HepG2 (cell line): ENCODE results near the gene NKX2-2. TPM values are rescaled to one million over a fixed set of nuclear protein-coding genes. Genes with fewer than 3 reads are reported as not detected.

Experiments
- ATAC-seq: fragments of 200-7000 bp; cut with Tn5 transposase; 3 replicates; pipeline ENCODE4 v1.9.1; 2020; ENCODE audit warnings: mild to moderate bottlenecking, moderate library complexity
- BruUV-seq: library from RNA; stranded (reverse); fragments of 400-500 nt; replicated peaks from 2 replicates; lab custom pipeline; 2021; lab: Mats Ljungman, UMichigan
- CTCF ChIA-PET: fragments of 300-600 bp; formaldehyde crosslinking; extraction: SDS; loops from one replicate; lab custom pipeline; 2021; ENCODE audit warnings: low total read pairs, inconsistent platforms, low intra/inter-chr PET ratio; lab: Yijun Ruan, JAX
- POLR2A ChIA-PET: fragments of 350-600 bp; sonication (Branson Sonifier 250); formaldehyde crosslinking; loops from one replicate; lab custom pipeline; 2020; ENCODE audit warnings: antibody characterized with exemption, inconsistent platforms; lab: Yijun Ruan, JAX
- DNase-seq: peaks from one replicate; pipeline ENCODE4 v3.0.0-alpha.2; 2015; ENCODE audit warnings: low spot score
- FAIRE-seq: peaks from 3 replicates; lab custom pipeline; 2011; peaks lifted over from hg19 to GRCh38; lab: Jason Lieb, UNC
- H2AFZ ChIP-seq: one replicate; pipeline ENCODE4 v1.6.1; 2011; ENCODE audit warnings: low read length, inconsistent platforms
- H3K27ac ChIP-seq: fragments of 300-600 bp; 3 replicates; pipeline ENCODE4 v1.8.0; 2011; ENCODE audit warnings: mixed run types, mild to moderate bottlenecking, mixed read lengths, low read length, inconsistent platforms; ENCODE audit not compliant: insufficient read depth; ENCODE audit errors: extremely low read length
- H3K27me3 ChIP-seq, 2 experiments: fragments of 200-600 bp in 1 of 2; 2 replicates in 1 of 2; 3 replicates in 1 of 2; pipeline versions ENCODE4 v1.6.0 to v1.8.0; 2011; ENCODE audit warnings: low read length in 2 of 2, mild to moderate bottlenecking in 2 of 2, moderate library complexity in 2 of 2, inconsistent platforms in 1 of 2; ENCODE audit not compliant: insufficient read depth in 2 of 2, control insufficient read depth in 1 of 2
- H3K36me3 ChIP-seq, 2 experiments: fragments of 200-600 bp in 1 of 2; replicated peaks in 1 of 2; 2 replicates in 1 of 2; 3 replicates in 1 of 2; pipeline versions ENCODE4 v1.5.1 to v1.8.0; 2011; ENCODE audit warnings: low read length in 2 of 2, inconsistent platforms in 1 of 2; ENCODE audit not compliant: insufficient read depth in 2 of 2, control insufficient read depth in 1 of 2
- H3K4me1 ChIP-seq: 2 replicates; pipeline ENCODE4 v1.5.1; 2012; ENCODE audit warnings: low read length, inconsistent platforms; ENCODE audit not compliant: insufficient read depth
- H3K4me2 ChIP-seq: 2 replicates; pipeline ENCODE4 v1.6.0; 2011; ENCODE audit warnings: low read depth, low read length, inconsistent platforms
- H3K4me3 ChIP-seq, 3 experiments: fragments of 200-600 bp in 1 of 3; sonication (generic), shearing (Covaris generic) in 1 of 3; replicated peaks in 1 of 3; 2 replicates each; pipeline ENCODE4 v1.5.1; 2011 to 2016; ENCODE audit warnings: low read length in 3 of 3, inconsistent platforms in 2 of 3, low read depth in 2 of 3, mild to moderate bottlenecking in 2 of 3, control low read depth in 1 of 3, mixed read lengths in 1 of 3; ENCODE audit not compliant: insufficient read depth in 1 of 3
- H3K79me2 ChIP-seq: one replicate; pipeline ENCODE4 v1.6.1; 2011; ENCODE audit warnings: low read length, inconsistent platforms; ENCODE audit not compliant: insufficient read depth
- H3K9ac ChIP-seq: 2 replicates; pipeline ENCODE4 v1.6.0; 2011; ENCODE audit warnings: mild to moderate bottlenecking, low read depth, low read length, inconsistent platforms; ENCODE audit not compliant: insufficient read depth
- H3K9me3 ChIP-seq: 2 replicates; pipeline ENCODE4 v1.5.1; 2012; ENCODE audit warnings: mild to moderate bottlenecking, low read length
- H4K20me1 ChIP-seq: 2 replicates; pipeline ENCODE4 v1.6.0; 2011; ENCODE audit warnings: inconsistent platforms, mild to moderate bottlenecking, low read length, moderate library complexity; ENCODE audit not compliant: insufficient read depth
- CBFB ChIP-seq: sonication (generic); formaldehyde crosslinking; IDR thresholded peaks from 2 replicates; pipeline ENCODE4 v1.4.0; 2020; ENCODE audit warnings: missing genetic modification reagents
- FLYWCH1 ChIP-seq: sonication (generic); formaldehyde crosslinking; IDR thresholded peaks from 2 replicates; pipeline ENCODE4 v1.8.1; 2023; ENCODE audit warnings: mild to moderate bottlenecking, missing genetic modification reagents
- MAZ ChIP-seq, 2 experiments: sonication (generic) in 1 of 2; formaldehyde crosslinking in 1 of 2; IDR thresholded peaks; 2 replicates each; pipeline versions ENCODE4 v1.5.0 to v1.6.1; 2012 to 2020; ENCODE audit warnings: low read depth in 2 of 2, mild to moderate bottlenecking in 2 of 2, borderline replicate concordance in 1 of 2, improper control_type of control experiment in 1 of 2, low read length in 1 of 2, missing genetic modification reagents in 1 of 2, moderate library complexity in 1 of 2
- NR1H2 ChIP-seq: sonication (generic); formaldehyde crosslinking; IDR thresholded peaks from 2 replicates; pipeline ENCODE4 v1.8.1; 2022; ENCODE audit warnings: low read depth, missing genetic modification reagents, borderline replicate concordance
- PCBP1 ChIP-seq: fragments of 200-400 bp; formaldehyde crosslinking; IDR thresholded peaks from 2 replicates; pipeline ENCODE4 v1.6.1; 2017; ENCODE audit warnings: mild to moderate bottlenecking, low read depth, low read length, borderline replicate concordance
- SKI ChIP-seq: fragments of 450-650 bp; IDR thresholded peaks from one replicate; pipeline ENCODE4 v1.6.1; 2018; ENCODE audit warnings: mild to moderate bottlenecking; ENCODE audit not compliant: partially characterized antibody
- ZFP1 ChIP-seq: IDR thresholded peaks from 2 replicates; pipeline ENCODE4 v1.6.1; 2016
- ZFP36L1 ChIP-seq: sonication (generic); formaldehyde crosslinking; IDR thresholded peaks from 2 replicates; pipeline ENCODE4 v1.8.0; 2022; ENCODE audit warnings: mild to moderate bottlenecking, missing genetic modification reagents, moderate library complexity
- ZFP82 ChIP-seq: sonication (generic); formaldehyde crosslinking; IDR thresholded peaks from 2 replicates; pipeline ENCODE4 v1.5.1; 2020; ENCODE audit warnings: mild to moderate bottlenecking, missing genetic modification reagents, borderline replicate concordance
- ZNF577 ChIP-seq: sonication (generic); formaldehyde crosslinking; IDR thresholded peaks from 2 replicates; pipeline ENCODE4 v1.4.0; 2020; ENCODE audit warnings: mild to moderate bottlenecking, low read depth, missing genetic modification reagents, borderline replicate concordance
- WGBS: methylation state at CpG from one replicate; pipeline ENCODE4 v1.1.6; 2017; ENCODE audit warnings: low lambda C conversion rate; 5-methylcytosine and 5-hydroxymethylcytosine counted together
- in situ Hi-C: cut with HindIII; loops from 2 replicates; pipeline ENCODE4 v1.10.0; 2017; ENCODE audit warnings: low pct_unique_long_range_greater_than_20kb; ENCODE audit not compliant: extremely low pct_ligation_motif_present
- intact Hi-C: fragments of 100-400 bp; cut with micrococcal nuclease; formaldehyde crosslinking; loops from one replicate; pipeline ENCODE4 v1.10.0; 2022; ENCODE audit not compliant: unreplicated experiment
- polyA plus RNA-seq, 8 experiments: library from polyadenylated mRNA; depleted of rRNA in 3 of 8; stranded (reverse) in 7 of 8; unstranded in 1 of 8; fragments of >200 nt; fragmentation: Illumina TruSeq in 4 of 8; extraction: Trizol in 4 of 8; gene quantifications; 2 replicates each; pipeline versions ENCODE4 v1.2.1 to v1.2.3, GENCODE V29; 2011 to 2016; ENCODE audit warnings: low read depth in 4 of 8, missing spikeins in 1 of 8, mixed read lengths in 1 of 8; ENCODE audit not compliant: insufficient read depth in 1 of 8
- total RNA-seq, 5 experiments: library from RNA; depleted of rRNA; stranded (reverse); fragments of >200 nt; fragmentation: Illumina TruSeq; extraction: Trizol; gene quantifications; 2 replicates each; pipeline ENCODE4 v1.2.3, GENCODE V29; 2016; ENCODE audit warnings: low read depth in 1 of 5
- TF ChIP-seq, protein P1 (sequence below): sonication (generic); formaldehyde crosslinking; IDR thresholded peaks from 2 replicates; pipeline ENCODE4 v1.4.0; 2020; ENCODE audit warnings: missing genetic modification reagents
- TF ChIP-seq, protein P2 (sequence below): sonication (generic); formaldehyde crosslinking; IDR thresholded peaks from 2 replicates; pipeline ENCODE4 v1.4.0; 2020; ENCODE audit warnings: missing genetic modification reagents
- TF ChIP-seq, protein P3 (sequence below): sonication (generic); formaldehyde crosslinking; IDR thresholded peaks from 2 replicates; pipeline ENCODE4 v1.4.0; 2020; ENCODE audit warnings: low read depth, missing genetic modification reagents
- TF ChIP-seq, protein P4 (sequence below): sonication (generic); formaldehyde crosslinking; IDR thresholded peaks from 2 replicates; pipeline ENCODE4 v1.5.1; 2020; ENCODE audit warnings: missing genetic modification reagents, mild to moderate bottlenecking, borderline replicate concordance

NKX2-2 gene
- total and polyA plus RNA-seq, 2 of the 13 experiments (the other 11 are each of a cell fraction or from before 2014, with no cell fraction given), result not detected

DNA sequence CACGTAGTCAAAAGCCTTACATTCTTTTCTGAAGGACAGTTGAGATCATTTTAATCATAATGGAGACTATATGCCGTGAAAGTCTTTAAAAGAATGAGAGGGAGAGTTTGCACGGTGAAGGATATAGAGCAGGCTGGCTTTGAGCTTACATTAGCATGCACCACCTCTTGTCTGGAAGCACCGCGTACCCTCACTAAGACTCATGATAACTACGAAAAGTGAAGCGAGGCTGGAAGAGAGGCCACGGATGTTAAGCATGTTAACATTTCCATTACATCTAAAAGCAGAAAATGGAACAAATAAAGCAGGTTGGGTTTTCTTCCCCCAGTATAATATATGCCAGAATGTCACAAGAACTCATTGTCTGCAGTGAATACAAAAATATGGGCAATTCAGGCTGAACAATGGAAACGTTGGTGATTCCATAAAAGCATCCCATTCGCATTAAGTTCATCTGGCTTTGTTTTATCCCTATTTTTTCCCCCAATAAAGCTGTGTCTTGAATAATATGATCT lies 40.6 kb upstream of the NKX2-2 start:
- no peak overlapping the region for H2AFZ ChIP-seq
- H3K27ac ChIP-seq, result no peak overlapping the region
- POLR2A ChIA-PET, result no interaction called here
- in situ Hi-C loops, result no loop called here
- no peak overlapping the region for H3K4me2 ChIP-seq
- BruUV-seq, result no TSS peak
- H3K27me3 ChIP-seq, result peaks cover 5 to 56% of the 10 kb centered on the region in 2 experiments; a peak in 3 of 5 replicates
- H3K4me3 ChIP-seq, result no peak overlapping the region
- no peaks in the 10 kb centered on the region for H3K4me1 ChIP-seq
- ATAC-seq (no peak), FAIRE-seq (no peak), DNase-seq (no peak)
- CTCF ChIA-PET, result no interaction called here
- H3K36me3 ChIP-seq, result no peaks in the 10 kb centered on the region
- no peaks in the 10 kb centered on the region for H4K20me1 ChIP-seq
- no peaks in the 10 kb centered on the region for H3K79me2 ChIP-seq
- H3K9me3 ChIP-seq, result no peaks in the 10 kb centered on the region
- 26% methylated on average over 10 of the region's 10 CpGs for WGBS
- TF ChIP-seq ZFP36L1 (CRISPR knock-in tag), result no peak
- TF ChIP-seq ZNF577 (CRISPR knock-in tag), result no peak
- no peak for TF ChIP-seq FLYWCH1
- TF ChIP-seq ZFP1 (CRISPR knock-in tag), result no peak
- no peak for TF ChIP-seq NR1H2 (CRISPR knock-in tag)
- no peak for TF ChIP-seq ZFP82
- TF ChIP-seq MAZ (IDR thresholded peaks at IDR 0.05; ENCODE audit: borderline replicate concordance, low read depth, low read length), result no peak
- TF ChIP-seq MAZ (CRISPR knock-in tag; IDR thresholded peaks at IDR 0.05; ENCODE audit: low read depth), result no peak
- TF ChIP-seq, protein P1, sequence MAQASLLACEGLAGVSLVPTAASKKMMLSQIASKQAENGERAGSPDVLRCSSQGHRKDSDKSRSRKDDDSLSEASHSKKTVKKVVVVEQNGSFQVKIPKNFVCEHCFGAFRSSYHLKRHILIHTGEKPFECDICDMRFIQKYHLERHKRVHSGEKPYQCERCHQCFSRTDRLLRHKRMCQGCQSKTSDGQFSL (CRISPR knock-in tag), result no peak
- TF ChIP-seq, protein P2, sequence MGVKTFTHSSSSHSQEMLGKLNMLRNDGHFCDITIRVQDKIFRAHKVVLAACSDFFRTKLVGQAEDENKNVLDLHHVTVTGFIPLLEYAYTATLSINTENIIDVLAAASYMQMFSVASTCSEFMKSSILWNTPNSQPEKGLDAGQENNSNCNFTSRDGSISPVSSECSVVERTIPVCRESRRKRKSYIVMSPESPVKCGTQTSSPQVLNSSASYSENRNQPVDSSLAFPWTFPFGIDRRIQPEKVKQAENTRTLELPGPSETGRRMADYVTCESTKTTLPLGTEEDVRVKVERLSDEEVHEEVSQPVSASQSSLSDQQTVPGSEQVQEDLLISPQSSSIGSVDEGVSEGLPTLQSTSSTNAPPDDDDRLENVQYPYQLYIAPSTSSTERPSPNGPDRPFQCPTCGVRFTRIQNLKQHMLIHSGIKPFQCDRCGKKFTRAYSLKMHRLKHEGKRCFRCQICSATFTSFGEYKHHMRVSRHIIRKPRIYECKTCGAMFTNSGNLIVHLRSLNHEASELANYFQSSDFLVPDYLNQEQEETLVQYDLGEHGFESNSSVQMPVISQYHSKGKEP, result no peak
- TF ChIP-seq PCBP1, result no peak
- TF ChIP-seq CBFB (CRISPR knock-in tag), result no peak
- TF ChIP-seq, protein P3, sequence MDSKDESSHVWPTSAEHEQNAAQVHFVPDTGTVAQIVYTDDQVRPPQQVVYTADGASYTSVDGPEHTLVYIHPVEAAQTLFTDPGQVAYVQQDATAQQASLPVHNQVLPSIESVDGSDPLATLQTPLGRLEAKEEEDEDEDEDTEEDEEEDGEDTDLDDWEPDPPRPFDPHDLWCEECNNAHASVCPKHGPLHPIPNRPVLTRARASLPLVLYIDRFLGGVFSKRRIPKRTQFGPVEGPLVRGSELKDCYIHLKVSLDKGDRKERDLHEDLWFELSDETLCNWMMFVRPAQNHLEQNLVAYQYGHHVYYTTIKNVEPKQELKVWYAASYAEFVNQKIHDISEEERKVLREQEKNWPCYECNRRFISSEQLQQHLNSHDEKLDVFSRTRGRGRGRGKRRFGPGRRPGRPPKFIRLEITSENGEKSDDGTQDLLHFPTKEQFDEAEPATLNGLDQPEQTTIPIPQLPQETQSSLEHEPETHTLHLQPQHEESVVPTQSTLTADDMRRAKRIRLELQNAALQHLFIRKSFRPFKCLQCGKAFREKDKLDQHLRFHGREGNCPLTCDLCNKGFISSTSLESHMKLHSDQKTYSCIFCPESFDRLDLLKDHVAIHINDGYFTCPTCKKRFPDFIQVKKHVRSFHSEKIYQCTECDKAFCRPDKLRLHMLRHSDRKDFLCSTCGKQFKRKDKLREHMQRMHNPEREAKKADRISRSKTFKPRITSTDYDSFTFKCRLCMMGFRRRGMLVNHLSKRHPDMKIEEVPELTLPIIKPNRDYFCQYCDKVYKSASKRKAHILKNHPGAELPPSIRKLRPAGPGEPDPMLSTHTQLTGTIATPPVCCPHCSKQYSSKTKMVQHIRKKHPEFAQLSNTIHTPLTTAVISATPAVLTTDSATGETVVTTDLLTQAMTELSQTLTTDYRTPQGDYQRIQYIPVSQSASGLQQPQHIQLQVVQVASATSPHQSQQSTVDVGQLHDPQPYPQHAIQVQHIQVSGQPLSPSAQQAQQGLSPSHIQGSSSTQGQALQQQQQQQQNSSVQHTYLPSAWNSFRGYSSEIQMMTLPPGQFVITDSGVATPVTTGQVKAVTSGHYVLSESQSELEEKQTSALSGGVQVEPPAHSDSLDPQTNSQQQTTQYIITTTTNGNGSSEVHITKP (CRISPR knock-in tag), result no peak
- TF ChIP-seq, protein P4, sequence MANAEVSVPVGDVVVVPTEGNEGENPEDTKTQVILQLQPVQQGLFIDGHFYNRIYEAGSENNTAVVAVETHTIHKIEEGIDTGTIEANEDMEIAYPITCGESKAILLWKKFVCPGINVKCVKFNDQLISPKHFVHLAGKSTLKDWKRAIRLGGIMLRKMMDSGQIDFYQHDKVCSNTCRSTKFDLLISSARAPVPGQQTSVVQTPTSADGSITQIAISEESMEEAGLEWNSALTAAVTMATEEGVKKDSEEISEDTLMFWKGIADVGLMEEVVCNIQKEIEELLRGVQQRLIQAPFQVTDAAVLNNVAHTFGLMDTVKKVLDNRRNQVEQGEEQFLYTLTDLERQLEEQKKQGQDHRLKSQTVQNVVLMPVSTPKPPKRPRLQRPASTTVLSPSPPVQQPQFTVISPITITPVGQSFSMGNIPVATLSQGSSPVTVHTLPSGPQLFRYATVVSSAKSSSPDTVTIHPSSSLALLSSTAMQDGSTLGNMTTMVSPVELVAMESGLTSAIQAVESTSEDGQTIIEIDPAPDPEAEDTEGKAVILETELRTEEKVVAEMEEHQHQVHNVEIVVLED, result no peak
- no peak for TF ChIP-seq SKI
- intact Hi-C loops, result no loop called here
- H3K9ac ChIP-seq, result no peak overlapping the region
